Activated gamma-delta T cell (primary cell): ENCODE results near the gene LARP6.
"Not testable (repeated sequence)": the region's sequence is repeated elsewhere in the genome, so short reads cannot be mapped to it uniquely, and the experiment has no call there.

Experiments used
- DNase-seq: peaks from one replicate; lab custom pipeline; 2025; lab: John Stamatoyannopoulos, UW
- total RNA-seq, 2 donors: gene quantifications; one replicate each; lab custom pipeline; 2026; lab: John Stamatoyannopoulos, UW

LARP6 gene
- total RNA-seq, result 0.10 to 0.22 reads per million in 2 donors

- DNase-seq, result no peak
Measured at GRCh38 chr15:70853973-70854665, at the start of gene LARP6. LARP6 (minus strand) TSS chr15:70854157; CDS start chr15:70854088, 69 bp downstream.

- no peak for DNase-seq
Measured at GRCh38 chr15:70902107-70902506, 48.1 kb upstream of the LARP6 start.

GRCh38 chr15:70892912-70893560 is 39.1 kb upstream of the LARP6 start:
- DNase-seq, result no peak

- no peak for DNase-seq
Measured at GRCh38 chr15:70892002-70892911, 38.3 kb upstream of the LARP6 start, which contains the start of the genes LRRC49 and THAP10. LRRC49 (plus strand) TSS chr15:70892826; CDS start chr15:70892895, 69 bp downstream. THAP10 (minus strand) TSS chr15:70892433; CDS start chr15:70892272, 161 bp downstream.

- DNase-seq, result no peak
Measured at GRCh38 chr15:70882361-70882760, 28.4 kb upstream of the LARP6 start.

GRCh38 chr15:70880781-70881180 is 26.8 kb upstream of the LARP6 start:
- no peak for DNase-seq

- DNase-seq, result no peak
Measured at GRCh38 chr15:70879401-70879800, 25.4 kb upstream of the LARP6 start.

- no peak for DNase-seq
Measured at GRCh38 chr15:70876683-70877082, 22.7 kb upstream of the LARP6 start.

GRCh38 chr15:70876011-70876410 is 22.1 kb upstream of the LARP6 start:
- DNase-seq, result no peak

GRCh38 chr15:70875001-70875782 is 21.2 kb upstream of the LARP6 start:
- DNase-seq, result no peak

GRCh38 chr15:70873232-70874054 is 19.5 kb upstream of the LARP6 start:
- DNase-seq, result no peak

GRCh38 chr15:70871490-70871889 is 17.5 kb upstream of the LARP6 start:
- not testable (repeated sequence) for DNase-seq

- no peak for DNase-seq
Measured at GRCh38 chr15:70870051-70870450, 16.1 kb upstream of the LARP6 start.

GRCh38 chr15:70869346-70869745 is 15.4 kb upstream of the LARP6 start:
- no peak for DNase-seq

GRCh38 chr15:70867911-70868467 is 14.0 kb upstream of the LARP6 start:
- DNase-seq, result no peak

- no peak for DNase-seq
Measured at GRCh38 chr15:70866982-70867641, 13.2 kb upstream of the LARP6 start.

GRCh38 chr15:70863450-70864218 is 9.7 kb upstream of the LARP6 start:
- DNase-seq, result no peak

GRCh38 chr15:70859998-70860397 is 6.0 kb upstream of the LARP6 start:
- no peak for DNase-seq
